Fibroblast of pulmonary artery (primary cell): ENCODE data around the gene ABCB6.
A peak's percentile ranks its signal among the peaks of the same experiment; 100 is the strongest.

ENCODE experiments used
- DNase-seq: peaks from one replicate; pipeline ENCODE4 v3.0.0-alpha.2; 2010; ENCODE audit warnings: low read depth
- H3K4me3 ChIP-seq: replicated peaks from 2 replicates; pipeline ENCODE4 v1.5.1; 2011; ENCODE audit warnings: low read depth, mild to moderate bottlenecking, control low read depth, low read length, moderate library complexity
- TF ChIP-seq, protein P1 (sequence below): IDR thresholded peaks from 2 replicates; pipeline ENCODE4 v1.5.1; 2011; ENCODE audit warnings: mild to moderate bottlenecking, control low read depth, low read length, inconsistent platforms; ENCODE audit errors: missing control alignments

ABCB6 gene

DNA sequence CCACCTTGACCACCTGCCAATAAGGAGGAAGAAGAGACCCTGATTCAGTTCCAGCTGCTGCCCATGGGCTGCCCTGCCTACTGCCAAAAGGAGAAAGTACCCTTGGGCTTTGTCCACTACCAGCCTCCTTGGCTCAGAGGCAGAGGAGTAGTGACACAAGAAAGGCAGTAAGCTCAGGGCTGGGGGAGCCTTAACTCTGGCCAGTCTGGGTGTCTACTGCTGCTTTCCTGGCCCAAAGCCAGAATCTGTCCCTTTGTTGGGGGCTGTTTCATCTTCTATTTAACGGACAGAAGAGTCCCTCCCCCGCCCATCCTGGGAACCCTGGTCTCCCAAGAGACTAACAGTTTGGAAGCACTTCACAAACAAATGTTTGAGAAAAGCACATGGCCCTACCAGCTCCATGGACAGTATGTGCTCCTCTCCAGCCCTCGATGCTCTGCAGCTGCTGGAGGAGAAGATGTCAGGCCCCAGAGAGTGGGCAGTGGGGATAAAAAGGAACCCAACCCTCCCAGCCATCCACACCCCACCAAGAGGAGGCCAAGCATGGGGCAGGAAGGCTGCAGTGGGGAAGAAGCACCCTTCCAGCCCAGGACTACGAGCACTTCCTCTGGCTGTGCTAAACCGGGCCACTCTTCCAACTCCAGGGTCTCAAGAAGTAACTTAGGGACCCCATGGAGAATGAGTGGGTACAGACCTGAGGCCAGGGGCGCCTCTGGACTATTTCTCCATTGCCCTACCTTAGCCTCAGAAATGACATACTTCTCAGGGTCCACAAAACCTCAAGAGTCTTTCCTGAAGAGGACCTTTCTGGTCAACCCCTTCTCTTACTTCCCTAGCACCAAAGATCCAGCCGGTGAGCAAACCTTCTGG, 9.5 kb upstream of the ABCB6 start:
- TF ChIP-seq, protein P1, sequence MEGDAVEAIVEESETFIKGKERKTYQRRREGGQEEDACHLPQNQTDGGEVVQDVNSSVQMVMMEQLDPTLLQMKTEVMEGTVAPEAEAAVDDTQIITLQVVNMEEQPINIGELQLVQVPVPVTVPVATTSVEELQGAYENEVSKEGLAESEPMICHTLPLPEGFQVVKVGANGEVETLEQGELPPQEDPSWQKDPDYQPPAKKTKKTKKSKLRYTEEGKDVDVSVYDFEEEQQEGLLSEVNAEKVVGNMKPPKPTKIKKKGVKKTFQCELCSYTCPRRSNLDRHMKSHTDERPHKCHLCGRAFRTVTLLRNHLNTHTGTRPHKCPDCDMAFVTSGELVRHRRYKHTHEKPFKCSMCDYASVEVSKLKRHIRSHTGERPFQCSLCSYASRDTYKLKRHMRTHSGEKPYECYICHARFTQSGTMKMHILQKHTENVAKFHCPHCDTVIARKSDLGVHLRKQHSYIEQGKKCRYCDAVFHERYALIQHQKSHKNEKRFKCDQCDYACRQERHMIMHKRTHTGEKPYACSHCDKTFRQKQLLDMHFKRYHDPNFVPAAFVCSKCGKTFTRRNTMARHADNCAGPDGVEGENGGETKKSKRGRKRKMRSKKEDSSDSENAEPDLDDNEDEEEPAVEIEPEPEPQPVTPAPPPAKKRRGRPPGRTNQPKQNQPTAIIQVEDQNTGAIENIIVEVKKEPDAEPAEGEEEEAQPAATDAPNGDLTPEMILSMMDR: no peak
- no peak for DNase-seq
- H3K4me3 ChIP-seq: peak overlapping the region; percentile 79

DNA sequence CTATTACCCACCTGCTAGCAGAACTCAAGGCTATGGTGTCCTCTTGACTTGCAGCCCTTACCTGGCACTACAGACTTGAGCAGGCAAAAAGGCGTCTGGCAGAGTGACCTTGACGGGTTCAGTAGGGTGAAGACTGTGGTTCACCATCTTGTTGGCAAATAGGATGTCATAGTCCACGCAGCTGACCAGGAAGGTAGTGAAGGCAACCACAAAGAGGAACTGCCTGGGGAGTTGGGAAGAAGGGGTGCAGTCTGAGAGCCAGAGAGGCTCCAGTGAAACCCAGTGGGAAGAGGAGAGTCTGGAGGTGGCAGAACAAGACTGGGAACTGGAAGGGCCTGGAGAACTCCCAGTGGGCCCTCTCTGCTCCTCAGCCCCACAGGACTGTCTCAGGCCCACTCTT, 6.6 kb upstream of the ABCB6 start:
- H3K4me3 ChIP-seq: no peak overlapping the region
- TF ChIP-seq, protein P1: no peak
- no peak for DNase-seq

DNA sequence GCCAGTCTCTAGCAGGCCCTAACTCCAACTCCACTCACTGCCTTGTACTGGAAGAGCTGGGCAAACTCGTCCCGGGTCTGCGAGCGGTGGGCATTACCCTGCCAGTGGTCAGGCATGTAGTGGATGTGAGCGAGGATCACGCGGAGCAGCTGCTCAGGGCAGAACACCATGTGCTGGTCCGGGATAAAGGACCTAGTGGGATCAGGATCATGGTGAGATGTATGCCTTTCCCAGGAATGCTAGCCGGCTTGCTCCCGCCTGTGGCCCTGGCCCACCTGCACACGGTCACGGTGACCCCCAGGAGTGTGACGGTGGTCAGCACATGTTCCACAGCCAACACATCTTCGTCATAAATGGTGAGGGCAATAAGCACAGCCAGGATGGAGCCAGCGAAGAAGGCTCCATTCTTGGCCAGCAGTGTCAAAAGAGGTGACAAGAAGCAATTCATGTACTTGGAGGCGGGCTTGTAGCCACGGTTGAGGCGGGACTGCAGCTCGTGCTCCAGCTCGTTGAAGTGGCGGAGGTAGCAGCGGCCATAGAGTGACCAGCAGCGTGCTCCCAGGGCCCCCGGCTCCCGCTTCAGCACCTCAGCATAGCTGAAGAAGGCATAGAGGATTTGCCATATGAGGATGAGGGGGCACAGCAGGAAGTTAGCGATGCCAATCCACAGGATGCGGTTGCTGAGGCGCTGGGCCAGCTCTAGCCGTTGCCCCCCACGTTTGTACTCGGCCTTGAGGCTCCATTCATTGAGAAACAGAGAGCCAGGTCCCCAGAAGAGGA, 5.3 kb upstream of the ABCB6 start:
- TF ChIP-seq, protein P1: no peak
- H3K4me3 ChIP-seq: no peak overlapping the region
- DNase-seq: no peak

DNA sequence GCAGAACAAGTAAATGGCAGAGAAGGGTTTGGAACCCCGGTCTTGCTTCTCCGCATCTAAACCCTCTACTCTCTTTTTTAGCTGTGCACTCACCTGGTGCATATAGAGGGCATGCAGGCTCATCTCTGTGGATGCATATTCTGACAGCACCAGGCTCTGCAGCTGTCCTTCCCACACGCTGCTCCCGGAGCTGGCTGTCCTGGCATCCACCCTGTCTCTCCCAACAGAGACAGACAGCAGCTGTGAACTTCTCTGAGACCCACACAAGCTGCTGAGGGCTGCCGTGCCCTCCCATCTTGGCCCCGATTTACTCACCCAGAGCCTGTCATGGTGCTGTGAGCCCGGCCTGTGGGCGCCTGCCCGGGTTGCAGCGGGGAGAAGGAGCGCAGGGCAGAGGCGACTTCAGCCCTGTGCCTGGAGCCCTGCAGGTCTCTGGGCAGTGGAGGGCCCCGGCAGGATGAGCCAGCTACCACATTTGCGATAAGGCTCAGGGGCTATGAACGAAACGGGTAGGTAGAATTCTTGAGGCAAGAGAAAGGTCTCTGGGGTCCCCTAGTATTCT, 3.3 kb upstream of the ABCB6 start:
- TF ChIP-seq, protein P1: no peak
- H3K4me3 ChIP-seq: no peak overlapping the region
- DNase-seq: no peak

DNA sequence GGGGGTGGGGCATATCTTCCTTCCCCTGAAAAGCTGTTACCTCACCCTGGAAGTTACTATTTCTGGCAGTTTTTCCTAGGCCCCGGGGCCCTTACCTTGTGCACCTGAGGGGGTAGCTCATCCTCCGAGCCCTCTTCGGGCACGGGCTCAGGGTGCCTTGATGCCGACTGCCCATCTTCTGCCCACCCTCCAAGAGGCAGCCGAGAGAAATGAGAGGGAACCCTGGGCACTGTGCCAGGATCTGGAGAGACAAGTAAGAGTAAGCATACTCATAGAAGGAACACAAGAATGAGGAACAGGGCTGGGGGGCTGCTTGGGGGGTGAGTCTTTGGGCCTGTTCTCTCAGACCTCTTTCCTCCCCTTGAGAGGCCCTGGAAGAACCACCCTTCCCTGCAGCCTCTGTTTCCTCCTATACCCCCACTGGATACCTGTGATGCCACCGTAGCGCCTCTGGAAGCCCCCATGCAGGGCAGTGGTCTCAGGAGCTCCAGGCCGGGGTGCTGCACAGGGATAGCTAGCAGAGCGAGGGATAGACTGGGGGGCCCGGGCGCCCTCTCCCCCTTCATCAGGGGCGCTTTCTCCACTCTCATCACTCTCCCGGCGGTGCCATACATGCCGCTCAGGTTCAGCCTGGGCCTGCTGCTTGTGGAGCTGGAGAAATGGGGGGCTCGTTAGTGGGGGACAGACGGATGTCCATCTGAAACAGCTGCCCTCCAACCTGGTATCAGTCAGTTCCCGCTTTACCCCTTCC, 2.1 kb upstream of the ABCB6 start:
- no peak for DNase-seq
- no peak overlapping the region for H3K4me3 ChIP-seq
- TF ChIP-seq, protein P1: no peak

DNA sequence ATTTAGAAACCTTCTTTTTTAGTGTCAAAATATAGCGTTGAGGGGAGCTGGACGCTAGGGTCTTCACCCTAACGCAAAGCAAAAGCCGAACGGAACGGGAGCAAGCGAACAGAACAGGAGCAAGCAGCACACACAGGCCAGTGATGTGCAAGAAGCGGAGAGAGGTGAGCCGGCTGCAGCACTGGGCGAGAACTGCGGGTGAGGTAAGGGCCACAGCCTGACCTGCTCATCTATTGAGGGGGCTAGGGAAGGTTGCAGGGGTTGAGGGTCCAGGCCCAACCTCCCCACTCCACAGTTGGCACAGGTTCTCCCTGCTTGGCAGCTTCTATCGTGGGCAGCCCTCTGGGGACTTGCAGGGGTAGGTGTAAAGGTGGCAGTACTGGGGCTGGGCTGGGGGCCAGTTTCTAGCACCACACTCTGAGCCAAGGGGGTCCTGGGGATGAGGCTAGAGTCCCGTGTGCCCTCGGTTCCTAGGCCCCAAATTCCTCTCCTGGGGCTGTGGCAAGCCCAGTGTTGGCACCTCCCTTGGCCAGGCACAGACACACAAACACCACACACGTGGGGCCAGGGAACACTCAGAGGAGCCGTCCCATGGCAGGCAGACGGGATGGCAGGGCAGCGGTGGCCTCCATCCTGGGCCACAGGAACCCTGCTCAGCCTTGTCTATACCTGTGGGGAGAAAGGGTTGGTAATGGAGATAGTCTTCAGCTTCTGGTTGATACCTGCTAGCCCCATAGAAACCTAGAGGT, 1.2 kb upstream of the ABCB6 start:
- TF ChIP-seq, protein P1: no peak
- no peak overlapping the region for H3K4me3 ChIP-seq
- no peak for DNase-seq
